Adipose tissue (tissue), 3 donors: Measurements from ENCODE around the gene CEACAM1. TPM values are rescaled to one million over a fixed set of nuclear protein-coding genes. Genes with fewer than 3 reads are reported as not detected.
"Not testable (repeated sequence)": the region's sequence is repeated elsewhere in the genome, so short reads cannot be mapped to it uniquely, and the experiment has no call there.

Experiments
- H3K27ac ChIP-seq: one replicate; pipeline ENCODE4 v1.5.1; 2013; ENCODE audit warnings: low read depth, low read length
- WGBS, 3 donors: extraction: QIAGEN DNeasy Blood & Tissue Kit; methylation state at CpG; one replicate each; pipeline ENCODE4 v1.1.7; 2013; 5-methylcytosine and 5-hydroxymethylcytosine counted together
- polyA plus RNA-seq, 3 donors: library from polyadenylated mRNA; stranded (reverse); fragments of 200-250 nt; gene quantifications; one replicate each; pipeline ENCODE4 v1.2.3, GENCODE V29; 2013
- donor health status: healthy with polysubstance abuse.
- donor health status: Bipolar disorder and iron deficiency.
- donor health status: healthy.

The CEACAM1 gene
- polyA plus RNA-seq, 3 donors: 1.4 to 11.4 (median 6.0) TPM

DNA sequence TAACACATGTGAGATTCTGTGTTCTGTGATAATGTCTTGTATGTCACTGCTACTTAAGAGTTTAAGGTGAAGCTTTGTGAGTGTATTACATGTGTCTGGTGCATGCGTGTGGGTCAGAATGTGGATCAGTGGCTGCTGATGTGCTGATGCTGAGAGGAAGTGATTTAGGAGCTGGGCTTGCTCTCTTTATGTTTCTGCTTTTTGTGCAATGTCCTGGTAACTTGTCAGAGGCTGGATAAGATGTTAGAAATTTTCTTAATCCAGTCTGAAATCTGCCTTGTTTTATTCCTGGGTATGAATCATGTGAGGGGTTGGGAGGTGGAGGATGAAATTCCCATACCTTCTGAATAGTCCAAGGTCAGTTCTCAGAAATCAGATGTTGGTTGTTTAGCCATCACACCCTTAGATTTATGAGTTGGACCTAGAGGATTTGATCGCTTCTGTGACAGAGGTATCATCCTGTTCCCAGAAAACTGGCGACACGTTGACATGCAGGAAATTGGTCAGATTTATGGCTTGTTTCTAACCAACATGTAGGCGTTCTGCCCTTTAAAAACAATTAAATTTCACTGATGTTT lies 61.0 kb downstream of the CEACAM1 start:
- WGBS, 3 donors: 37 to 58% (median 39%) methylated on average over 5 of the region's 5 CpGs
- H3K27ac ChIP-seq: no peak overlapping the region

DNA sequence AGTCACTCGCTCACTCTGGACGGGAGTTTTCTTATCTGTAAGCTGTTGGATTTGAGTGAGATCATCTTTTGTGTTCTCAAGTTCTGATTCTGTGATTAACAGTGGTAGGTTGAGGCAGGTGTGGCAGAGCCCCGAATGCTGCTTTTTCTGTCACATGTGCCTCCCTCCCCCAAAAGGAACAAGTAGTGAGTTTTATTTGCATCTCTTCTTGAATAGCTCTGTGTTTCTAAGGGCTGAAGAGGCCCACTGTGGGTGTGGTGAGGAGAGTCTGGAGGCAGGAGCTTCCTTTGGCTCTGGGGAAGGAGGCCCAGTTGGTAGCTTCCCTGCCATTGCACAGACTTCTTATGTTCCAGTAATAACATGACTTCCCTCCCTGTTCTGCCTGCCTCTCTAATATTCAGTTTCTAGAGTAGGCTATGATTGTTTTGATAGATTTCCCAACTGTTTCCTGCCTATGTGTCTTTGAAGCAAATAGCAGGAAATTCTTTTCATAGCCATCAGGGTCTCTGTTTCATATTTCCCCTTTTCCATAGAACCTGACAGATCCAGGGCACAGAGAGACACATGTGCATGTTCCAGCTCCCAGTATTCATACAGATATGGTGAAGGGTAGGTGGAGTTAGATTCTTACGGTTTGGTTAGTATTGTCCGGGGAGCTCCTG lies 61.6 kb downstream of the CEACAM1 start:
- H3K27ac ChIP-seq: no peak overlapping the region
- WGBS, 3 donors: 49 to 60% (median 54%) methylated on average over 5 of the region's 5 CpGs

DNA sequence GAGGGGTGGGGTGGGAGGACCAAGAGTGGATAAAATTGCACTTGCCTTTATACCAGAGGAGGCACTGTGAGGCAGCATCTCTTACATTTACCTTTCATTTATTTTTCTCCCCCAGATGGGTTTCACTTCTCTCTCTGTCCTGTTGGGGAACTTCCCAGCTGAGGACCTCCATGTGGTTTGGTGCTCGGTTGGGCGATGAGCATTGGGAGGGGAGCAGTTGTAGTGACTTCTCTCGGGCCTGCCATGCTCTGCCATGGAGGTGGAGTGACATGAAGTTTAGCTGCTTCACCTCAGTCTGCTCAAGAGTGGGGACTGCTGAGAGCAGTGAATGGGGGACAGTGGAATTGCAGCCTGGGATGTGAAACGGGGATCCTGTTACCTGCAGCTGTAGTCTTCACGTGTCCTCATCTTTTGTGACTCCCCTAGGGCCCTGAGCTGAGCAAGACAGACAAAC lies 62.4 kb downstream of the CEACAM1 start:
- H3K27ac ChIP-seq: no peak overlapping the region
- 66 to 72% (median 69%) methylated on average over 5 of the region's 5 CpGs for WGBS, 3 donors

DNA sequence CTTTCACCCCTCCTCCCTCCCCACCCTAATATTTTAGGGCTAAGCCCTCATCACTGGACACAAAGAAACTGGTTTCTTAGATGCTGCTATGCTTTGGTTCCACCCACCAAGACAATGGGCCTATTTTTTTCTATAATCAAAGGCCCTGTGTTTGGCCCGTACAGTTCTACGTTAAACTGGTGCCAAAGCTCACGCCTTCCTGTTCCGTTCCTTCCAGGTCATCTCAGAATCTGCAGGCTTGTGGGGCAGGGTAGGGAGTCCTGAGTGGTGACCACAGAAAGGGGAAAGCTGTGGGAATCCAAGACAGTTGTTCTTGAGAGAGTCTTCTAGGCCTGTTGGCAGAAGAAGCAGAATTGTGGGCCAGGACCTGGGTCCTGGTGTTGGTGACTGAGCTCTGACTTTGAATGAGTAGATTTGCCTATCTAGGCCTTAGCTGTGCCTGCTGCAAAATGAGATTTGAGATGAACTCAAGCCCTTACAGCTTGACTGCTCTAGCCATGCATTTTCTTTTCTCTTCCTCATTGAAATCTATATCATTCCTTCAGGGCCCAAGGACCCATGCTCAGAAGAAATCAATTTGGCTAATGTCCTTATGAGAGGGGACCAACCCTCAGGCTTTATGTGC lies 66.5 kb downstream of the CEACAM1 start:
- 56 to 77% (median 73%) methylated on average over 4 of the region's 4 CpGs for WGBS, 3 donors
- no peak overlapping the region for H3K27ac ChIP-seq

DNA sequence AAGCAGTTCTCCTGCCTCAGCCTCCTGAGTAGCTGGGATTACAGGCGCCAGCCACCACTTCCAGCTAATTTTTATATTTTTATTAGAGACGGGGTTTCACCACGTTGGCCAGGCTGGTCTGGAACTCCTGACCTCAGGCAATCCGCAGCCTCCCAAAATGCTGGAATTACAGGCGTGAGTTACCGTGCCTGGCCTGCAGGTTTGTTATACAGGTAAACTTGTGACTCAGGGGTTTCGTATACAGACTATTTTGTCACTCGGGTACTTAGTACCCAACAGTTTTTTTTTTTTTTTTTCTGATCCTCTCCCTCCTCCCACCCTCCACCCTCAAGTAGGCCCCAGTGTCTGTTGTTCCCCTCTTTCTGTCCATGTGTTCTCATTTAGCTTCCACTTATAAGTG lies 67.0 kb downstream of the CEACAM1 start:
- not testable (repeated sequence) for H3K27ac ChIP-seq
- WGBS, 3 donors: 84 to 94% (median 92%) methylated on average over 8 of the region's 8 CpGs

DNA sequence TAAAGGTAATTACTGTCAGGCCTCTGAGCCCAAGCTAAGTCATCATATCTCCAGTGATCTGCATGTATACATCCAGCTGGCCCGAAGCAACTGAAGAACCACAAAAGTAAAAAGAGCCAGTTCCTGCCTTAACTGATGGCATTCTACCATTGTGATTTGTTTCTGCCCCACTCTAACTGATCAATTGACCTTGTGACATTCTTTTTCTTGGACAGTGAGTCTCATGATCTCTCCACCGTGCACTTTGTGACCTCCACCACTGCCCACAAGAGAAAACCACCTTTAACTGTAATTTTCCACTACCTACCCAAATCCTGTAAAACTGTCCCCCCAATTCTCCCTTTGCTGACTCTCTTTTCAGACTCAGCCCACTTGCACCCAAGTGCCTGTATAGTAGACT lies 68.4 kb downstream of the CEACAM1 start:
- no peak overlapping the region for H3K27ac ChIP-seq
- 78 to 85% (median 81%) methylated on average over 2 of the region's 2 CpGs for WGBS, 3 donors

Other genes with a start within 250 kb of the CEACAM1 start
- under 1 TPM; 0.26 to 0.67 (median 0.34) TPM for gene PRR19, start 226.3 kb downstream of the CEACAM1 start, polyA plus RNA-seq
- 10 to 100 TPM in 2 of 3 donors, 1 to 10 TPM in 1; 7.7 to 17.3 (median 11.2) TPM for gene PAFAH1B3, start 225.9 kb downstream of the CEACAM1 start, polyA plus RNA-seq
- gene TMEM145, start 215.2 kb downstream of the CEACAM1 start, polyA plus RNA-seq: 1 to 10 TPM in 1 of 3 donors, under 1 TPM in 1, not detected in 1; 0.10 to 1.4 TPM
- gene MEGF8, start 202.8 kb downstream of the CEACAM1 start, polyA plus RNA-seq: 10 to 100 TPM in 2 of 3 donors, 1 to 10 TPM in 1; 6.8 to 30.4 (median 20.3) TPM
- 10 to 100 TPM in 2 of 3 donors, 1 to 10 TPM in 1; 2.8 to 13.5 (median 11.1) TPM for gene CNFN, start 138.2 kb downstream of the CEACAM1 start, polyA plus RNA-seq
- gene LIPE, start 101.1 kb downstream of the CEACAM1 start, polyA plus RNA-seq: 1,000 to 10,000 TPM in 1 of 3 donors, 100 to 1,000 TPM in 2; 207 to 2,261 (median 448) TPM
- 10 to 100 TPM in 2 of 3 donors, 1 to 10 TPM in 1; 2.1 to 26.5 (median 14.5) TPM for gene CXCL17, start 85.5 kb downstream of the CEACAM1 start, polyA plus RNA-seq
- gene CEACAM8, start 66.4 kb upstream of the CEACAM1 start, polyA plus RNA-seq: under 1 TPM in 2 of 3 donors, not detected in 1; 0.04 to 0.67 TPM
- gene PSG3, start 212.0 kb upstream of the CEACAM1 start, polyA plus RNA-seq: not detected
- not detected for gene PSG8, start 237.2 kb upstream of the CEACAM1 start, polyA plus RNA-seq